ENCODE data around the gene SUPT16H.

Gene SUPT16H

DNA sequence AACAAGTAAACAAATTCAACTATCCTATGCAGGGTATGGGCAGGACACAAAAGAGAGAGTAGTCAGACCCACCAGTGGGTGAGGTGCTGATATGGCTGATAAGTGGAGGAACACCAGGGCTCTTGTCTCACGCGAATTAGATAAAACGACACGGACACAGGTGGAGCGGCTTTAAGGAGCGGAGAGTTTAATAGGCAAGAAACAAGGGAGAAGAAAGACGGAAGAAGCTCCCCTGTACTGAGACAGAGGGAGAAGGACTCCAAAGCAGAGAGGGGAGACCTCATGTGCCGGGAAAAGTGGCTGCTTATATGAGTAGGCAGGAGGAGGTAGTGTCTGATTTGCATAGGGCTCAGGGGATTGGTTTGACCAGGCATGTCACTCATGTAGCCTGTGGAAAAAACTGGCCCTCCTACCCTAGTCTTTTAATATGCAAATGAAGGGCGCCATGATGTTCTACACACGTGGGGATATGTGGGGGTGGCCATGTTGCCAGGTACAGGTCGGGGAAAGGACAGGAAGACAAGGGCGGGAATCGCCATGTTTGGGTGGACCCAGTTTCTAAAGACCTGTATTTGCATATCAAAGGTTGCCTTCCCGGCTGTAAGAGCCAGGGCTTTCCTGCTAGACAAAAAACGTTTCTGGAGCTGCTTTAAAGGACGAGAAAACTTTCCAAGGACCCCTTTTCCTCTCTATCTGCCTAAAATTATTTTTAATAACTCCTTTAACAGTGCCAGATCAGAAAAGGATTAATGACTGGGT, 75.2 kb downstream of the SUPT16H start:
- TF ChIP-seq, protein P1, sequence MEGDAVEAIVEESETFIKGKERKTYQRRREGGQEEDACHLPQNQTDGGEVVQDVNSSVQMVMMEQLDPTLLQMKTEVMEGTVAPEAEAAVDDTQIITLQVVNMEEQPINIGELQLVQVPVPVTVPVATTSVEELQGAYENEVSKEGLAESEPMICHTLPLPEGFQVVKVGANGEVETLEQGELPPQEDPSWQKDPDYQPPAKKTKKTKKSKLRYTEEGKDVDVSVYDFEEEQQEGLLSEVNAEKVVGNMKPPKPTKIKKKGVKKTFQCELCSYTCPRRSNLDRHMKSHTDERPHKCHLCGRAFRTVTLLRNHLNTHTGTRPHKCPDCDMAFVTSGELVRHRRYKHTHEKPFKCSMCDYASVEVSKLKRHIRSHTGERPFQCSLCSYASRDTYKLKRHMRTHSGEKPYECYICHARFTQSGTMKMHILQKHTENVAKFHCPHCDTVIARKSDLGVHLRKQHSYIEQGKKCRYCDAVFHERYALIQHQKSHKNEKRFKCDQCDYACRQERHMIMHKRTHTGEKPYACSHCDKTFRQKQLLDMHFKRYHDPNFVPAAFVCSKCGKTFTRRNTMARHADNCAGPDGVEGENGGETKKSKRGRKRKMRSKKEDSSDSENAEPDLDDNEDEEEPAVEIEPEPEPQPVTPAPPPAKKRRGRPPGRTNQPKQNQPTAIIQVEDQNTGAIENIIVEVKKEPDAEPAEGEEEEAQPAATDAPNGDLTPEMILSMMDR (IDR thresholded peaks at IDR 0.05) = no peak

- TF ChIP-seq, protein P1 (IDR thresholded peaks at IDR 0.05) = no peak
These were observed 75.7 kb downstream of the SUPT16H start for GRCh38 chr14:21308132-21308478.

GRCh38 chr14:21307637-21308036, 76.2 kb downstream of the SUPT16H start:
- TF ChIP-seq, protein P1 (IDR thresholded peaks at IDR 0.05) = no peak

DNA sequence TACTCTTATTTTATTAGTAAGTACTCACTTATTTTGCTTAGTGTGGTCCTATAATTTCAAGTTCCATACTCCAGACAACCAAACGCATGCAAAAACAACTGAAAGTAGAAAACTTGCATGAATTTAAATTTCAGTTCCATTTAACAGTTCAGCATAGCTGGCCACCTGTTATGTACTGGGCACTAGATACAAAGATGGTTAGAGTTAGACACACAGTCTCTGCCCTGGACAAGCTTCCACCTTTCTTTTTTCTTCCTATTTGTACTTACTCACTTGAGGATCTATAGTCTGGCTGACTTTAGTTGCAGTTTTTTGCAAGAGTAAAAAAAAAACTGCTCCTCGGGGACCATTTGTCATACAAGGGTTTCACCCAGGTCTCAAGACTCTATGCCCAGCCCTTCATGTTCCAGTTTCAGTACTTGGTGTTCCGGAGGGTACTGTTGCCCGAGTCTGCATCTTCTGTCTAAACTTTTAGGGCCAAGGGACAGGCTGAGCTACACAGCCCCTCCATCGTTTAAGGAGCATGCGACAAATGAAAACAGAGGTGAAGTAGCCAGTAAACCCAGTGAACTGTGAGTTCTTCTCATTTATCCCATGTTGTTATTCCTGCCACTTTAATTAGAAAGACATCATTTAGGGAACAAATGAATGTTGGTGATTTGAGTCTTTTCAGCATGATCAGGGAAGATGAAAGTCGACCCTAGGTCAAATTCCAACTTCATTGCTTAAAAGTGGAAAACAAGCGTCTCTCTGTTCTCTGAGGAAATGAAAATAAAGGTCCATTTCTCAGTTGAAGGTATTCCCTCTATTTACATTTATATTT, 81.6 kb downstream of the SUPT16H start:
- TF ChIP-seq, protein P1 (IDR thresholded peaks at IDR 0.05) = no peak

Measured in LNCAP (cell line).